Stimulated activated CD4-positive, alpha-beta T cell treated with anti-CD3 and anti-CD28 coated beads, Interleukin-4, amount 100 ng/mL, for 1 hour (primary cell): ENCODE results near the gene SMIM11.
"Not testable (repeated sequence)": the region's sequence is repeated elsewhere in the genome, so short reads cannot be mapped to it uniquely, and the experiment has no call there.

Source experiments
- DNase-seq: peaks from one replicate; pipeline ENCODE4 v3.0.0-alpha.2; 2020

Gene SMIM11

GRCh38 chr21:34427339-34427738 is 52.0 kb downstream of the SMIM11 start:
- not testable (repeated sequence) for DNase-seq

GRCh38 chr21:34428441-34428840 is 53.1 kb downstream of the SMIM11 start:
- DNase-seq: not testable (repeated sequence)

- not testable (repeated sequence) for DNase-seq
Observed at GRCh38 chr21:34429710-34430109, 54.4 kb downstream of the SMIM11 start.
